Hematopoietic multipotent progenitor cell treated with erythropoietin and hydrocortisone succinate and interleukin-3 and kit ligand, for 17 days (in vitro differentiated cells): Measurements from ENCODE around the gene NPHP4.
"Not testable (repeated sequence)": the region's sequence is repeated elsewhere in the genome, so short reads cannot be mapped to it uniquely, and the experiment has no call there.

Experiments
- DNase-seq: peaks from one replicate; pipeline ENCODE4 v3.0.0-alpha.2; 2015; ENCODE audit warnings: low spot score

The NPHP4 gene

DNA sequence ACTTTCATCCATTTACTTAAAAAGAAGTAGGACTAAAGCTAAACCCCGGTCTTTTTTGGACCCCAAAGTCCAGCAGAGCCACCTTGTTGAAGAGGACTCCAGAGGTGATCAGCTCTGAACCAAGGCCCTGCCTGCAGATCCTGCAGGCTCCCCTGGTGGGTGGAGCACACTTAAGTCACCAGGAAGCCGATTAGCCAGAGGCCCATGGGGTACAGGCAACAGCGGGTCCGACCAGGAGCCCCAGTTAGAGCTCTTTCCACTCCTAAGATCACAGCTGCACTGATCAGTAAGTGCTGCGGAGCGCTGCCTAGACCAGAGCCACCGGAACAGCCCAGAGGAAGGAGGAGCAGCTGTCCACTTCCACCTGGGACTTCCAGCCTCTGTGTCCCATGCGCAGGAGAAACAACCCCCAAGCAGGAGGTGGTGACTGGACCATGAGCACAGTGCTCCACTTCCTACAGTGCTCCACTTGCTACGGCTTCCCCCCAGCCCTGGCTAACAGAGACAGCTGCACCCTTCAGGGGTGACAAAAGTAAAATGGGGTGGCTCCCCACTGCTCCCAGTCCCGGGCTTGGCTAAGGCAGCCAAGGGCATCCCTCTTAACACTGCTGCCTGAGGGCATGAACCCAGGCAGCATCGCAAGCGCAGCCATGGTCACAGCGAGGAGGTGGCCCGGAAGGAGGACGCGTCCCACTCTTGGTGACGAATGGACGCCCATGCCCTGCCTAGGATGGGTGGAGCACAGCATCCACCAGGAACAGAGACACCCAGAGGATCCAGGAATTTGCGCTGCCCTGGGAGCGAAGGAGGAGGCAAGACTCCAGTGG lies 58.0 kb downstream of the NPHP4 start:
- no peak for DNase-seq

DNA sequence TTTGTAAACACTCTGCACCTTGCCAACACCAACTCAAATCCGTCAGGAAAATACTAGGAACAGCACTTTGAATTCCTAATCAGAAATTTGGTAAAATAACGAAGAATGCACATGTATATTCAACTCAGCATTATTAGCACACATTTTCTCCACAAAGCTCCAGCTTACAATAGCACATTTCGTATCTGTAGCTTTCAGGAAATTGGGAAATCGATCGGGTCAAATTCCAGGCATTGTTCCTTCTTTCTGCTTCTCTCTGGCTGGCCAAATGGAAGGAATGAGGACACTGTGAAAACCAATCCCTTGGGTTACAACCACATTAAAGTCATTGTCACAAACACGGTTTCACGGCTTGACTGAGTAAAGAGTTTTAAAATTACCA lies 58.6 kb downstream of the NPHP4 start:
- DNase-seq: no peak

DNA sequence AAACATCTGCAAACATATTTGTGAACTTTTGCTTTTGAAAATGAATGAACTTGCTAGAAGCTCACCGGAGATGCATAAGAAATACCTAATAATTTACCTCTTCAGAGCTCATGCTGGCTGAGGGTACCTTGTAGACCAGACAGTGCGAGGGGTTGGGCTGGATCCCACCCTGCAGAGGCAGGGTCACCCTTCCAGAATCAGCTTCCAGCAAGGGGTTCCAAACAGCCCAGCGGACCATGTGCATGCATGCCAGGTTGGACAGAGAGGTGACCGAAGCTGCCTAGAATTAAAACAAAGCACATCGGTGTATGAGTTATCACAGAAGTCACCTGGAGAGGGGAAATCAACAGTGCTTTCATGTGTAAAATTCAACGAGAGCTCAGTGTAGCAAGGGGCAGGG lies 59.2 kb downstream of the NPHP4 start:
- no peak for DNase-seq

DNA sequence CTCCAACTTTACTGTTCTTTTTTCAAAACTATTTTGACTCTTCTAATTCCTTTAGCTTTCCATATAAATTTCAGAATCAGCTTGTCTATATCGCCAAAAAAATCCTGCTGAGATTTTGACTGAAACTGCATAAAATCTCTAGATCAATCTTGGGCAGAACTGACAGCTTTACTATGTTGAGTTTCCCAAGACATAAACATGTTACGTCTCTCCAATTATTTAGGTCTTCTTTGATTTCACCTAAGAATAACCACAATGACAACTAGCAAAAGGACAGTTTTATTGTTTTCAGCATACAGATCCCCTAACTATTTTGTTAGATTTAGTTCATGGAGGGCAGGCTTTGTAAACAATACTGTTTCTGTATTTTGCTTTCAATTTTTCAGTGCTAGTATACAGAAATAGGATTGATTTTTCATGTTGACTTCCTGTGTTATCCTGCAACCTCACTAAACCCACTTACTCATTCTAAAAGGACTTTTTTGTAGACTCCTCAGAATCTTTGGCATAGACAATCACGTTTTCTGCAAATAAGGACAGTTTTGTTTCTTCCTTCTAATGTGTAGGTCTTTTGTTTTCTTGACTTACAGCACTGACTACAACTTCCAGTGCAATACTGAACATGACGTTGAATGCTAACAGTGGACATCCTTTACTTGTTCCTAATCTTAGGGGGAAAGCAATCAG lies 63.4 kb downstream of the NPHP4 start:
- no peak for DNase-seq

DNA sequence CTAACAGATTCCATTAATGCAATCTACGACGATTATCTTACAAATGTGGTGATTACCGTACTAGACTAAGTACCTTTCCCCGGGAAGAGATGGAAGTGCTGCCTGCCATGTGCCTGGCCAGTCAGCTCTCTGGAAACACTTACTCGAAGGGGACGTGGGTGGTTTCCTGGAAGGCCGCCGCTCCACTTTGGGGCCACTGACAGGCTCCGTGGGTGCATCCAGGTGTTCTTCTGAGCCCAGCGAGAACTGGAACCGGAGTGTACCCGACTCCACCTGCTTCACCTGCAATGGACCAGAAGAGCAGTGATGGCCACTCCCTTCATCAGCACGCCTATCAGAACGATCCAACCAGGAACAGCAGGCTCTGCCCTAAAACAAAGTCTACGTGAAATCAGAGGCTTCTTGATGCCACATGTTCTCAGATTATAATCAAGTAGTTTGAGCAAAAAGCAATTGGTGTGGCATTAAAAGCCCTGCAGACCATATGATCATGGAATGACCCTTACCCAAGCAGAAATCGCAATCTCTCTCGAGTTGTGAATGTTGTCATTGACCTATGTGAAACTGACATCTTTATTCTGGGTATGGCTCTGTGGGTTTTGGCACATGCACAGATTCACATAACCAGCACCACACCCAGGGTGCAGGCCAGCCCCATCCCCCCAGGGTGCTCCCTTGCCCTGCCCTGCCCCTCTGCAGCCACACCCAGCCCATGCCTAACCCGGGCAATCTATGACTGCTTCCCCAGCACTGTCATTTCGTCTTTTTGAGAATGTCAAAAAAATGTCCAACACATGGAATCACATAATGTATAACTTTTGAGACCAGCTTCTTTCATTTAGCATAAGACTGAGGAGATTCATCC lies 64.5 kb downstream of the NPHP4 start:
- DNase-seq: no peak

DNA sequence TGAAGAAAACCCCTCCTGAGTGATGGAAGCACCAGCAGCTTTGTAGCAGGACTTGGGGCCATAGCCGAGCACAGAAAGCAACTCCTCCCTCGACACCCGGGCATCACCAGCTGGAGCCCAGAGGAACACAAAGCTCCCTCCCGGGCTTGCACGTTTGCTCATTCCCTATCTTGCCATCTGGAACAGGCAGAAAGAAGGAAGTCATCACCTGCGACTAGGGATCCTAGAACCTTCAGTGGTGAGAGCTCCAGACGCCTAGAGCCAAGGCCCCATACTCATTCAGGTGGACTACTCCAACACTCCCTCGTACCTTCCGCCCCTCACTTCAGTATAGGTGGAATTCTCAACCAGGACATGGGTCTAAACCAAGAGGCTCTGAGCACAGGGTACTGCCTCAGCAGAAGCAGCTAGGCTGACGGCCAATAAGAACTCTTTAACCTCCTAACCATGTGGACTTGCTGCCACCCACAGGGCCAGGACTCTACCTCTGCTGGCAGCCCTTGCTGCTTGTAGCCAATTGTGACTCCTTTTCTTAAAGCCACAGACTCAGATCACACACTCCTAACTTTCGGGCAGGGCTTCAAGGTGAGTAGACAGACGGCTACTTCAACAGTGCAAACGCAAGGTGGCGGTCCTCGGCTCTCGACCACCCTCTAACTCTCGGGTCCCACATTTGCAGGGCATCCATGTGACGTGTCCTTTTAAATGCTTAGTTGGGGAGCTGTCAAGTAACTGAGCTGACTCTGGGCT lies 65.4 kb downstream of the NPHP4 start:
- no peak for DNase-seq

DNA sequence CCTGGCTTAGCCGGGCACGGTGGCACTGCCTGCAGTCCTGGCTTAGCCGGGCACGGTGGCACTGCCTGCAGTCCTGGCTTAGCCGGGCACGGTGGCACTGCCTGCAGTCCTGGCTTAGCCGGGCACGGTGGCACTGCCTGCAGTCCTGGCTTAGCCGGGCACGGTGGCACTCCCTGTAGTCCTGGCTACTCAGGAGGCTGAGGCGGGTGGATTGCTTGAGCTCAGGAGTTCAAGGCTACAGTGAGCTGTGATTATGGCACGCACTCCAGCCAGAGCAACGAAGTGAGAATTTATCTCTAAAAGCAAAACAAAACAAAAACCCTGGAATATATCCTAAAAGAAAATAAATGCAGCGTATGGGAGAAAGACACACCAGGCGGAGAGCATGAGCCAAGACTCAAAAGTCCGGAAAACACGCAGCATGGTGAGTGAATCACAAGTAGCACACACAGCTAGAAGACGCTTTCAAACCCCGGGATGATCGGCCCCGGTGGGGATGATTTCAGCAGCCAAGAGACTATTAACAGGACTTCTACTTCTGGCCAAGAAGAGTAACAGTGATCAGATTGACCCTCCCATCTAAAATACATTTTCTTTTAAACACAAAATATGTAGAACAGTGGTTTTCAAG lies 69.4 kb downstream of the NPHP4 start:
- DNase-seq: not testable (repeated sequence)

DNA sequence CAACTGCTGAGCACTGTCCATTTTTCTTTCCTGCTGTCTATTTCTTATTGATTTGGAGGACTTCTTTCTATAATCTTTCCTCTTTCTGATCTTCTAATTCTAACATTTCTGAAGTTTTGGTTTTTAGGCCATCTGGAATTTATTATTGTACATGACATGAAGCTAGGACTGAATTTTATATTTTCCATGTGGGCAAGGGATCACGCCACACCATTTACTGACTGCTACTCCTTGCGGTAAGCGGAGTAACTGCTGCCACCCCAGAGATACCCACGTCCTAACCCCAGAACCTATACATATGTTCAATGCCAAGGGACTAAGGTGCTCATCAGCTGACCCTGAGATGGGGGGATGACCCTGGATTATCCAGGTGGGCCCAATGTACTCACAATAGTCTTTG lies 70.6 kb downstream of the NPHP4 start:
- no peak for DNase-seq

DNA sequence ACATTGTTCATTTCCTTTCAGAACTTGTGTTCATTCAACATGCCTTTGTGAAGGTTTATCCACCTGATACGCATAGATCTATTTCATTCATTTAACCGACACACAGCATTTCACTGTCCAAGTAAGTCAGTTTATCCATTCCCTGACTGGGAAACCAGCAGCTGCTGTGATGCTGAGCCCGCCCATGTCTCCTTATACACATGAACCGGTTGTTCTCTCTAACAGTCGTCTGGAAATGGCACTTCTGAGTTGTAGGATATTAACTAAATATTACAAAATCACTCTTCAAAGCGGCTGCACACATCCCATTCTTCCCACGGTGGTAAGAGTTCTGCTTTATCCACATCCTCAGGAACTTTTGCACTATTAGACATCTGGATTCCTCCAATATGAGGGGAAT lies 71.1 kb downstream of the NPHP4 start:
- DNase-seq: no peak

DNA sequence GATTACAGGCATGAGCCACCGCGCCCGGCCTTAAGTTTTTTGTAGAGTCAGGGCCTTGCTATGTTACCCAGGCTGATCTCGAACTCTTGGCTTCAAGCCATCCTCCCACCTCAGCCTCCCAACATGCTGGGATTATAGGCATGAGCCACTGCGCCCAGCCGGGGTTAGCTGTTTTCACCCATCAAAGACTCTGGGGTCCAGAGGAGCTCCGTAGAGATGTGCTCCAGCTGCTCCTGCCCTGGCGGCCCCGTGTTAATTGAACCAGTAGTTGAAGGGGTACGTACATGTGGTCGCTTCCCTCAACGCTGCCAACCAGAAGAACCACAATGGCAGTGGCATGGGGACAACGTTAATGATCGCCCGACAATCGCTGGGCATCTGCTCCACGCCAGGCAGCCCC lies 72.0 kb downstream of the NPHP4 start:
- no peak for DNase-seq

DNA sequence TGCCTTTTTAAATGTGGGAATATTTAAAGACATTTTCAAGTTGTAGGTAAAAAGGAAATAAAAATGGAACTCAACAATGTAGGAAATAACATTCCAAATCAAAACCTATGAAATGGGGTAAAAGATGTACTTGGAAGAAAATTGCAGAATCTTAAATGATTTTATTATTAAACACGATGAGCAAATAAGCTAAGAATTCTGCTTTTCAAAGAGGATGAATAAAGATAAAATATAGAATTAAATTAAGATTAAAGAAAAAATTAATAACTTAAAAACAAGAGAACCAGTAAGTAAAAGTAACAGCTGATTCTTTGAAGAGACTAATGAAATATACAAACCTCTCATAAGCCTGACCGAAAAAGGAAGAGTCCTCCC lies 74.0 kb downstream of the NPHP4 start:
- DNase-seq: no peak

DNA sequence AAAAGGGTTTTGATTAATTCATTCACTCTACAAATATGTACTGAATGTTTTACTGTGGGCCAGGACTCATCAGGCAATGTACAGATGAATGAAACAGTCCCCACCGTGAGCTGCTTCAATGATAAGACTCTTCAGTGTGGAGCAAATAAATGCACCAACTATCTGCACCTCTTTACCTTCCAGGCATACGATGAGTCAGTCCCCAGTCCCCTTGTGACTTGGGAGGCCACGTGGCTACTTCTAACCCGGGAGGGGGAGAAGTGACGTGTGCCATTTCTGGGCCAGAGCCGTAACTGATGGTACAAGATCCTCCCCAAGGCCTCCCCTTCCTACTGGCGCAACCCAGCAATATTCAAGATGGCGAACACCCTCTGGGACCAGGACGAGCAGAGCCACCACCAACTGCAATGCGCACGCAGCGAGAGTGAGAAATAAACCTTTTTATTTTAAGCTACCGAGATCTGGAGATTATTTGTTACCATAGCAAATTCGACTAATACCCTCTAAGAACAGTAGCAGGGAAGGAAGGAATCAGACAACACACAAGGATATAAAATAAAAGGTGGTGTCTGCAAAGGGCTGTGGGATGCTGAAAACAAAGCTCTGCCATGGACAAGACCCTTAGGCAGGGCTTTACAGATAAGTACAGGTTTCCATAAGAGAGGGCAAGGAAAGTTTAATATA lies 74.5 kb downstream of the NPHP4 start:
- no peak for DNase-seq

DNA sequence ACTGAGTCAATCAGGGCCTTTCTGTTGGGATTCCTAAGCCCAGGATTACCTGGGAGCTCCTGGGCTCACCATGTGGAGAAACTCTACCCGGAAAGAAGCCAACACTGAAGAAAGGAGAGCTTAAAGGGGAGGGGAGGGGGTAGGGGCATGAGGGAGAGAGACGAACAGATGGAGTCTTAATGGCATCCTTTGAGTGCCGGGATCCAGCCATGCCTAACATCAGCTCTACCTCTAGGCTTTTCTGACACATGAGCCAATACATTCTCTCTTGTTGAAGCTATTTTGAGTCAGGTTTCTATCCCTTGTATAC lies 75.0 kb downstream of the NPHP4 start:
- DNase-seq: no peak

DNA sequence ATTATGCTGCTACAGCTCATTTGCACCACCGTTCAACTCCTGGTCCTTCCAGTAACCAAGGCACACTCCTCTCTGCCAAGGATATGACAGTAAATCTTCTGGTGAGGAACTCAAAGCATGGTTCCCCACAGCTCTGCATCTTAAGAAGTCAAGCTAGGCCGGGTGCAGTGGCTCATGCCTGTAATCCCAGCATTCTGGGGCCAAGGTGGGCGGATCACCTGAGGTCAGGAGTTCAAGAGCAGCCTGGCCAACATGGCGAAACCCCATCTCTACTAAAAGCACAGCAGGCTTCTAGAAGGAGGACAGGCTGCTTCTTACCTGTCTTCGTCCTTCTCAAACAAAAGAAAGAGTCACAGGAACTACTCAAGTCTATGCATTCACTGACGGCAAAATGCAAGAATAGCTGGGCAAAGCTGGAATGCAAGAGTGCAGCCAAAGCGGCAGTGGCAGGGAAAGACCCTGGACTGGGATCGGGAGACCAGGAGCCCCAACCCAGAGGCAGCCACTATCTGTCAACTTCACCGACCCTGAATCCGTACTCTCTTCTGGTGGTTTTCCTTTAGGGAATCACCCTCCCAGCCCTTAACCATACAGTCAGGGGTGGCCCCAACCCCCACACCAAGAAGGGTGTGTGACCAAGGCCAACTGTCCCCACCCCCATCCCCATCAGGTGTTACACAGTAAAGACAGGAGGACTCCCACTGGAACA lies 75.5 kb downstream of the NPHP4 start:
- no peak for DNase-seq

DNA sequence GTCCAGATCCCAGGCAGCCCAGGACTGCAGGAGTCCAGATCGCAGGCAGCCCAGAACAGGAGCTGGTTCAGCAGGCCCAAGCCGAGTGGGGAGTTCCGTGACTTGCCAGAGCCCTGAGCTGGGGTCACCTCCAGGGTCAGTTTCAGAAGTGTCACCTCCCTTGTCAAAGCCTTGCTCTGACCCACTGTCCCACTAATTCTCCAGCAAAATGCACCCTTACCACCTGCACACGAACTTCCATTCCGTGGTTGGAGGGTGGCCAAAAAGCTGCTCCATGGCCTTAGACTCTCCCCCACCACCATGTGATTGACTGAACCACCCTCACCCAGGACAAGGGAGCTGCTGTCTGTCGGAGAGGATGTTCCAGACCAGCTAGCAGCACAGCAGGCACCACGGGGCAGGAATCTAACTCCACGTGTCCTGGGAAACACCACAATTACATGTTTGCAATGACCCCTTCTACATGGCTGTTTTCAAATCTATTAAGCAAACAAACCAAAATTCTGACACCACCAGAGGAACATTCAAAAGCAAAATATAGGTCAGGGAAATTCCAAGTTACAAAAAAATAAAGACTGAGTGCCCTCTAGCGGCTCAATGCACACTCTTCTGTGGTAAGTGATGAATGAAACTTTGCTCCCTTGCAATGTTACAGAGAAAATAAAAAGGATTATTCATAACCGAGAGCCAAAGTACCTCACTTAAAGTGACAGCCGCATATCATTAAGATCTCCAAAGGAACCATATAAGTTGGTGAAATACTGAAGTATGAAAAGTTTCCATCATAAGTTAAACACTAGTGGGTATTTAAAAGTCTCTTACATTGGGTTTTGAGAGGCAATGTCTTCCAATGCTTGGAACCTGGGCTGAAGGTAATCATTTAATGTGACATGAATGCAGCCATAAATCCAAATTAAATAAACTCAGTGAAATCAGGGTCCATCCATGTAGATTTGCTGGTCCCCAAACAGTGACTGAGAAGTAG lies 76.3 kb downstream of the NPHP4 start:
- DNase-seq: no peak

DNA sequence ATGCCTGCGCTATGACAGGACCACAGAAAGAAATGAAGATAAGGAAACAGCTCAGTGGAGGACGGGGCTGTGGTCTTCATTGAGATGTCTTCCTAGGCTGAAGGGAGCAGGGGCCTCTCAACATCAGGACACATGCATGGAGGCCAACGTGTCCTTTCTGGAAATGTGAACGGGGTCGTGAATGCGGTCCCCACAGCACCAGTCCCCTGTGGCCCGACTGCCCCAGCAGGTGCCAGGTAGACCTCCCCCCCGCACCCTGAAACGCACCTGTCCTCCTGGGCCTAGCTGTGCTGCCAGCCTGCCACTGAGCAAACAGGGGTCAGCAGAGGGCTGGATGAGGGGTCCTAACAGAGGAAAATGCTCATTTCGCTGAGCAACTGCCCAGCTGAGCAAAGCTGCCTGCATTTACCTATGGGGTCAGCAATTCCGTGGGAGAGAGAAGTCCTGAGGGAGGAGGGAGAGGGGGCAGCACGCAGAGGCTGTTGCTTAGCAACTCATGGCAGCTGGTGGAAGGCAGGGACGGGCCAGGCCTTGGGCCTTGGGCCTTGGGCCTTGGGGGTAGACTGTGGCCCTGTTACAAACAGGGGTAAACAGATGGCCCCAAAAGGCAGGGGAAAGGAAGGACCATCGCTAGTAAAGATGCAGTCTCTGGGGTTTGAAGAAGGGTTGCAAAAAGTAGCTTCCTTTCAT lies 77.4 kb downstream of the NPHP4 start:
- DNase-seq: no peak

DNA sequence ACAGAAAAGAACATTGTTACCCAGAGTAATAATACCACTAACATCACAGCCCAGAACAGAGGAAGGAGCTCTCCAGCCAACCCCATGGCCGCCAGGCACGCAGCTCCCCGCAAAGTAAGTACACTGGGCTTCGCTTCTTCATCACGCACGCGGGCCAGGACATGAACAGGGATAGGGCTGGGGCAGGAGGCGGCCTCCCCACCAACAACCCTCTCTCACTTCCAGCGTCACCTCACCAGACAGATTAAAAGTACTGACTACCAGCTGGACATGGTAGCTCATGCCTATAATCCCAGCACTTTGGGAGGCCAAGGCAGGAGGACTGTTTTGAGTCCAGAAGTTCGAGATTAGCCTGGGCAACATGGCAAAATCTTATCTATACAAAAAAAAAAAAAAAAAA lies 78.3 kb downstream of the NPHP4 start:
- no peak for DNase-seq

DNA sequence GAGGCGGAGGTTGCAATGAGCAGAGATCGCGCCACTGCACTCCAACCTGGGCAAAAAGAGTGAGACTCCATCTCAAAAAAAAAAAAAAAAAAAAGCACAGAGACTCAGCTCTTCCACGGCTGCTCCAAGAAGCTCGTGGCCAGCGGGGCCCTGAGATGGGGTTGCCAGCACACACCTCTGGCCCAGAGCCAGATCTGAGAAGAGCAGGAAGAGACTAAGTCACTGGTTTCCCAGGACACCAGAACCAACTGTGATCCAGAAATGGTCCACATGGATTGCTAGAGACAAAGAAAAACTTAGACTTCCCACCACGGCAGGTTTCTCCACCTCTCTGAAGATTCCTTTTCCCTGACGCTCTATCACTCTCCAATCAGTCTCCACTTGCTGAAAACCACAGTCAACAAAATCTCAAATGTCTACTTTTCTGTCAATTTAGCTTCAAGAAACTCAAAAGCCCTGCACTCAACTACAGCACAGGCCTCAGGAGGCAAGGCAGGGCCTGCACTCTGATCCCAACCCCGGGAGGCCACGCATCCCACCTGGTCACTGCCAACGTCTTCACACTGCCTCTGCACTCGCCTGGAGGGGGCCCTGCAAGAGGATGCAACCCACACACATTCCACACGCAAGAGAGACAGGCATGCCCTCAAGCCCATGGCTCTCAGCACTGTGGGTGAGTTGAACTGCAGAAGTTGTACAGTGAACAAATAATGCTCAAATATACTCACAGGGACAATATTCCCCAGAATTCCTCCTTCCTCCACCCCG lies 79.0 kb downstream of the NPHP4 start:
- DNase-seq: no peak
